Gastroesophageal sphincter (tissue), 4 donors: ENCODE results near the gene ITGB5. TPM values are rescaled to one million over a fixed set of nuclear protein-coding genes. Genes with fewer than 3 reads are reported as not detected.

Experiments used
- ATAC-seq: fragments of 150-250 bp; one replicate; pipeline ENCODE4 v1.9.1; 2016; ENCODE audit warnings: mild to moderate bottlenecking, moderate library complexity
- H3K27ac ChIP-seq, 4 donors: fragments of 200-600 bp; sonication (generic) in 3 of 4; 1 replicate in 3 of 4; 2 replicates in 1 of 4; pipeline ENCODE4 v1.5.1; 2016 to 2019
- H3K27me3 ChIP-seq: fragments of 200-600 bp; sonication (generic); one replicate; pipeline ENCODE4 v1.5.1; 2019
- H3K36me3 ChIP-seq, 2 donors: fragments of 200-600 bp; sonication (generic); one replicate each; pipeline ENCODE4 v1.5.1; 2019; ENCODE audit warnings: control low read depth in 1 of 2
- H3K4me1 ChIP-seq, 3 donors: fragments of 200-600 bp; sonication (generic); 1 replicate in 2 of 3; 2 replicates in 1 of 3; pipeline ENCODE4 v1.5.1; 2016 to 2019; ENCODE audit warnings: control low read depth in 2 of 3
- H3K4me3 ChIP-seq, 2 donors: fragments of 200-600 bp; sonication (generic); one replicate each; pipeline ENCODE4 v1.5.1; 2019; ENCODE audit warnings: mild to moderate bottlenecking in 1 of 2, moderate library complexity in 1 of 2
- H3K9me3 ChIP-seq, 3 donors: fragments of 200-600 bp; sonication (generic); one replicate each; pipeline ENCODE4 v1.5.1; 2017 to 2019; ENCODE audit warnings: control low read depth in 2 of 3
- CTCF ChIP-seq, 4 experiments: fragments of 200-600 bp in 2 of 4; fragments of 450-650 bp in 2 of 4; sonication (generic) in 1 of 4; IDR thresholded peaks; one replicate each; pipeline ENCODE4 v1.5.1; 2017 to 2019; ENCODE audit warnings: antibody characterized with exemption in 4 of 4, mild to moderate bottlenecking in 2 of 4, moderate library complexity in 2 of 4
- EP300 ChIP-seq: sonication (generic); formaldehyde crosslinking; IDR thresholded peaks from one replicate; pipeline ENCODE4 v1.6.1; 2017; ENCODE audit warnings: antibody characterized with exemption, mild to moderate bottlenecking
- POLR2A ChIP-seq, 2 donors: fragments of 450-650 bp; IDR thresholded peaks; one replicate each; pipeline ENCODE4 v1.6.1; 2017; ENCODE audit warnings: antibody characterized with exemption in 2 of 2, mild to moderate bottlenecking in 2 of 2, moderate library complexity in 1 of 2
- POLR2AphosphoS5 ChIP-seq: sonication (generic); formaldehyde crosslinking; IDR thresholded peaks from one replicate; pipeline ENCODE4 v1.6.1; 2017; ENCODE audit warnings: antibody characterized with exemption
- WGBS, 2 donors: methylation state at CpG; one replicate each; pipeline ENCODE4 v1.1.5; 2018; ENCODE audit warnings: low coverage in 1 of 2; 5-methylcytosine and 5-hydroxymethylcytosine counted together
- total RNA-seq, 4 donors: library from RNA; depleted of rRNA; stranded (reverse); fragments of >200 nt; gene quantifications; one replicate each; pipeline ENCODE4 v1.1.0, GENCODE V29; 2016

Gene ITGB5
- total RNA-seq, 4 donors from 2014 or later: 125 to 312 (median 151) TPM

GRCh38 chr3:124788254-124788745 is 98.9 kb downstream of the ITGB5 start:
- Histone ChIP-seq H3K9me3 (no peaks in the 10 kb centered on the region), H3K27ac (peak overlapping the region in 2 of 4 donors; percentile 4 to 79), H3K4me3 (no peak overlapping the region), H3K27me3 (no peaks in the 10 kb centered on the region), H3K4me1 (peaks cover 9 to 72% (median 22%) of the 10 kb centered on the region in 3 donors), H3K36me3 (peaks cover 0 to 10% of the 10 kb centered on the region in 2 donors)
- ATAC-seq: no peak
- 83% methylated on average over 1 of the region's 2 CpGs; no CpG with 5 or more reads in 1 of the 2 donors for WGBS, 2 donors
- TF ChIP-seq POLR2AphosphoS5 (no peak), CTCF (IDR thresholded peaks at IDR 0.05) (no peak), EP300 (no peak), POLR2A (IDR thresholded peaks at IDR 0.05) (no peak)

DNA sequence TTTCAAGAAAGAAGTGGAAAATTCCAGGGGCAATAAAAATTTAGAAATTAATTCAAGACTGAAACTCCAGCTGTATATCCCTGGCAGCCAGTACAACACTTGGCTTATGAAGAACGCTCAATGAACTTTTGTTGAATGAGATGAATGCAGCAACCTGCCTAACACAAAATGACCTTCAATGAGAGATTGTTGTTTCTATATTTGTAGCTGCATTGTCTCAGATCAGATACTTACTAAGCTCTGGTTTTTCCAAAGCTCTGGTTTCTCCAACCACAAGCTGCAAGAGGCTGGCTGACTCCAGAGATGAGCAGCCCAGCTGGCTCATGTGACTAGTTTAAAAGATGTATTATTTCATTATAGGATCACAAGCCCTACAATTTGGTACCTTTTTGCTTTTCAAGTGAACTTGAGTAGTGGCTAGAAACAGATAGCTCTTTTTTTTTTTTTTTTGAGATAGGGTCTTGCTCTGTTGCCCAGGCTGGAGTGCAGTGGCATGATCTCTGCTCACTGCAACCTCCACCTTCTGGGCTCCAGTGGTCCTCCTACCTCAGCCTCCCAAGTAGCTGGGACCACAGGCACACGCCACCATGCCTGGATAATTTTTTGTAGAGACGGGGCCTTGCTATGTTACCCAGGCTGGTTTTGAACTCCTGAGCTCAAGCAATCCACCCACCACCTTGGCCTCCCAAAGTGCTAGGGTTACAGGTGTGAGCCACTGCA is 99.5 kb downstream of the ITGB5 start:
- ATAC-seq: no peak
- H3K9me3 ChIP-seq: no peaks in the 10 kb centered on the region
- H3K27me3 ChIP-seq: no peaks in the 10 kb centered on the region
- 36 to 63% methylated on average over 1 to 3 of the region's 3 CpGs for WGBS, 2 donors
- no peak overlapping the region for H3K4me3 ChIP-seq
- peak overlapping the region in 3 of 4 donors; percentile 65 to 79 (median 68) for H3K27ac ChIP-seq
- H3K4me1 ChIP-seq: peaks cover 9 to 66% (median 22%) of the 10 kb centered on the region in 3 donors
- H3K36me3 ChIP-seq: peaks cover 0 to 3% of the 10 kb centered on the region in 2 donors
- no peak for TF ChIP-seq CTCF (IDR thresholded peaks at IDR 0.05)
- no peak for TF ChIP-seq POLR2AphosphoS5
- TF ChIP-seq EP300: no peak
- no peak for TF ChIP-seq POLR2A (IDR thresholded peaks at IDR 0.05)

- H3K4me1 ChIP-seq: peaks cover 9 to 62% (median 23%) of the 10 kb centered on the region in 3 donors
- TF ChIP-seq EP300 (no peak), CTCF (IDR thresholded peaks at IDR 0.05) (peak in 3 of 4 experiments; percentile 46 to 61 (median 55))
- peak; percentile 34 for ATAC-seq
- H3K27me3 ChIP-seq: no peaks in the 10 kb centered on the region
- H3K4me3 ChIP-seq: no peak overlapping the region
- H3K36me3 ChIP-seq: no peaks in the 10 kb centered on the region
- H3K9me3 ChIP-seq: no peaks in the 10 kb centered on the region
- peak overlapping the region; percentile 64 to 79 (median 66) for H3K27ac ChIP-seq
- WGBS, 2 donors: 34 to 52% methylated on average over 2 to 5 of the region's 6 CpGs
Measured at GRCh38 chr3:124786511-124787241, 100.5 kb downstream of the ITGB5 start.

DNA sequence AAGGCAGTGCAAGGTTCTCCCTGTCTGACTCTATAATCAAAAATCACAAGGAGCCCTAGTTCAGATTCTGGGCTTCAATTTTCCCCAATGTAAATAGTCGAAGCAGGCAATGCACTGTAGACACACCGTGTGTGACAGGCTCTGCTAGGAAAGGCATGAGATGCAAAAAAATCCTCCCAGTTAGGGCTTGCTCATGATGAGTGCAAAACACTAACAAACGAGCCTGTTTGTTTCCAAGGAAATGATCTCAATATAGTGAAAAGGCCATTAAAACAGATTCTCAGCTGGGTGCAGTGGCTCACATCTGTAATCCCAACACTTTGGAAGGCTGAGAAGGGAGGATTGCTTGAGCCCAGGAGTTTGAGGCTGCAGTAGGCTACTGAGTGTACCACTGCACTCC is 101.2 kb downstream of the ITGB5 start:
- Histone ChIP-seq H3K27ac (peak overlapping the region; percentile 64 to 79 (median 66)), H3K4me1 (peaks cover 16 to 62% (median 30%) of the 10 kb centered on the region in 3 donors), H3K4me3 (no peak overlapping the region), H3K9me3 (no peaks in the 10 kb centered on the region), H3K27me3 (no peaks in the 10 kb centered on the region), H3K36me3 (no peaks in the 10 kb centered on the region)
- TF ChIP-seq EP300 (no peak), CTCF (IDR thresholded peaks at IDR 0.05) (no peak), POLR2A (IDR thresholded peaks at IDR 0.05) (no peak), POLR2AphosphoS5 (no peak)
- WGBS, 2 donors: 18 to 37% methylated on average over 3 of the region's 3 CpGs
- ATAC-seq: peak; percentile 20
